HepG2 (cell line): ENCODE data around the gene GGPS1. TPM values are rescaled to one million over a fixed set of nuclear protein-coding genes. Genes with fewer than 3 reads are reported as not detected.

Source experiments
- FOSL1 ChIP-seq: sonication (generic); formaldehyde crosslinking; IDR thresholded peaks from 2 replicates; pipeline ENCODE4 v1.9.0; 2021; ENCODE audit warnings: missing genetic modification reagents, borderline replicate concordance
- NONO ChIP-seq, 2 experiments: fragments of 450-650 bp in 1 of 2; sonication (generic) in 1 of 2; formaldehyde crosslinking in 1 of 2; IDR thresholded peaks in 1 of 2; conservative IDR thresholded peaks in 1 of 2; 2 replicates each; pipeline versions ENCODE4 v1.6.1 to v1.8.0; 2017 to 2022; ENCODE audit warnings: mild to moderate bottlenecking in 1 of 2, missing genetic modification reagents in 1 of 2, moderate library complexity in 1 of 2
- RARG ChIP-seq: sonication (generic); formaldehyde crosslinking; IDR thresholded peaks from 2 replicates; pipeline ENCODE4 v1.4.0; 2020; ENCODE audit warnings: low read depth, mild to moderate bottlenecking, missing genetic modification reagents
- TBP ChIP-seq: sonication (generic); formaldehyde crosslinking; IDR thresholded peaks from 2 replicates; pipeline ENCODE4 v1.5.0; 2020; ENCODE audit warnings: missing genetic modification reagents
- TCF12 ChIP-seq, 2 experiments: fragments of 450-650 bp in 1 of 2; sonication (generic) in 1 of 2; formaldehyde crosslinking in 1 of 2; IDR thresholded peaks; 2 replicates each; pipeline versions ENCODE4 v1.6.1 to v1.8.0; 2017 to 2022; ENCODE audit warnings: antibody characterized with exemption in 1 of 2, mild to moderate bottlenecking in 1 of 2, missing genetic modification reagents in 1 of 2, moderate library complexity in 1 of 2
- TOPORS ChIP-seq: sonication (generic); formaldehyde crosslinking; IDR thresholded peaks from 2 replicates; pipeline ENCODE4 v1.8.0; 2023; ENCODE audit warnings: mild to moderate bottlenecking, missing genetic modification reagents
- ZFP37 ChIP-seq: sonication (generic); formaldehyde crosslinking; IDR thresholded peaks from 2 replicates; pipeline ENCODE4 v1.4.0; 2020; ENCODE audit warnings: missing genetic modification reagents, borderline replicate concordance
- ZNF407 ChIP-seq: sonication (generic); formaldehyde crosslinking; IDR thresholded peaks from one replicate; pipeline ENCODE4 v1.5.1; 2020; ENCODE audit warnings: mild to moderate bottlenecking, missing genetic modification reagents; ENCODE audit errors: not compliant biosample characterization
- ZSCAN20 ChIP-seq: sonication (generic); formaldehyde crosslinking; IDR thresholded peaks from 2 replicates; pipeline ENCODE4 v1.4.0; 2020; ENCODE audit warnings: missing genetic modification reagents, mild to moderate bottlenecking, borderline replicate concordance
- ZSCAN31 ChIP-seq: sonication (generic); formaldehyde crosslinking; IDR thresholded peaks from 2 replicates; pipeline ENCODE4 v1.5.0; 2020; ENCODE audit warnings: low read depth, mild to moderate bottlenecking, missing genetic modification reagents
- polyA plus RNA-seq, 8 experiments: library from polyadenylated mRNA; depleted of rRNA in 3 of 8; stranded (reverse) in 7 of 8; unstranded in 1 of 8; fragments of >200 nt; fragmentation: Illumina TruSeq in 4 of 8; extraction: Trizol in 4 of 8; gene quantifications; 2 replicates each; pipeline versions ENCODE4 v1.2.1 to v1.2.3, GENCODE V29; 2011 to 2016; ENCODE audit warnings: low read depth in 4 of 8, missing spikeins in 1 of 8, mixed read lengths in 1 of 8; ENCODE audit not compliant: insufficient read depth in 1 of 8
- total RNA-seq, 5 experiments: library from RNA; depleted of rRNA; stranded (reverse); fragments of >200 nt; fragmentation: Illumina TruSeq; extraction: Trizol; gene quantifications; 2 replicates each; pipeline ENCODE4 v1.2.3, GENCODE V29; 2016; ENCODE audit warnings: low read depth in 1 of 5
- TF ChIP-seq, protein P1 (sequence below): sonication (generic); formaldehyde crosslinking; IDR thresholded peaks from 2 replicates; pipeline ENCODE4 v1.4.0; 2020; ENCODE audit warnings: missing genetic modification reagents
- TF ChIP-seq, protein P2 (sequence below), 2 experiments: sonication (generic) in 1 of 2; formaldehyde crosslinking in 1 of 2; IDR thresholded peaks; 2 replicates each; pipeline versions ENCODE4 v1.5.1 to v1.6.1; 2011 to 2020; ENCODE audit warnings: borderline replicate concordance in 1 of 2, low read depth in 1 of 2, low read length in 1 of 2, mild to moderate bottlenecking in 1 of 2, missing genetic modification reagents in 1 of 2, moderate library complexity in 1 of 2

GGPS1 gene
- total and polyA plus RNA-seq, 2 of the 13 experiments (the other 11 are each of a cell fraction or from before 2014, with no cell fraction given), result 28.8 to 42.6 TPM

DNA sequence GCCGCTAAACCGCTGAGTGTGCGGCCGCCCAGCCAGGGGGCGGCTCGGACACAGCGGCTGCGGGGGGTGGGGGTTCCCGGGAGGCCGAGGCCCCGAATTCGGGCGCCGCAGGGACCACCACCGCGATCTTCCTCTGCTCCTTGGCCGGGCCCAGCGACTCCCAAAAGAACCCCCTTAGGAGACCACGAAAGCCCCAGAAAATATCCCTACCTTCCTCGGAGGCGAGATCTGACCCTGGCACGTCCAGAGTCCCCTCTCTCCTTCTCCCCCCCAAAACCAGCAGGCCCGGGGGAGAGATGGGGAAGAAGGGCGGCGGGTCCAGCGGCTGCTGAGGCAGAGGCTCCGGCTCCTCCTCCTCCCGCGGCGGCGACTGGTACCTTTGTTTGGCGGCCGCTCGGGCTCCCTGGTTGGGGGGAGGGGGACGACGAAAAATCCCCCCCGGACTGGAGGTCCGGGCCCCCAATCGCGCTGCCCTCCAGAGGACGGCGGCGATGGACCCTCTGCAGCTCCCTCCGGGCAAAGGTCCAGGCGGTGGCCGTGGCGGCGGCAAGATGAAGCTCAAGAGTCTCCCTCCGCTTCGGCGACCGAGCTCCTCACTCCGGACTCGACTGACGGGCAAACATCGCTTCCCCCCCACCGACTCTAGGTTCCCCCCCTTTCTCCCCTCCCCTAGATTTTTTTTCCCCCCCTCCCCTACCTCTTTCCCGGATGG is 655 bp upstream of the GGPS1 start, which contains the start of gene ARID4B (continued):
- peak; percentile 85 for TF ChIP-seq ZNF407 (CRISPR knock-in tag)
- no peak for TF ChIP-seq TBP (CRISPR knock-in tag)
- TF ChIP-seq TOPORS (CRISPR knock-in tag), result no peak
- TF ChIP-seq, protein P1, sequence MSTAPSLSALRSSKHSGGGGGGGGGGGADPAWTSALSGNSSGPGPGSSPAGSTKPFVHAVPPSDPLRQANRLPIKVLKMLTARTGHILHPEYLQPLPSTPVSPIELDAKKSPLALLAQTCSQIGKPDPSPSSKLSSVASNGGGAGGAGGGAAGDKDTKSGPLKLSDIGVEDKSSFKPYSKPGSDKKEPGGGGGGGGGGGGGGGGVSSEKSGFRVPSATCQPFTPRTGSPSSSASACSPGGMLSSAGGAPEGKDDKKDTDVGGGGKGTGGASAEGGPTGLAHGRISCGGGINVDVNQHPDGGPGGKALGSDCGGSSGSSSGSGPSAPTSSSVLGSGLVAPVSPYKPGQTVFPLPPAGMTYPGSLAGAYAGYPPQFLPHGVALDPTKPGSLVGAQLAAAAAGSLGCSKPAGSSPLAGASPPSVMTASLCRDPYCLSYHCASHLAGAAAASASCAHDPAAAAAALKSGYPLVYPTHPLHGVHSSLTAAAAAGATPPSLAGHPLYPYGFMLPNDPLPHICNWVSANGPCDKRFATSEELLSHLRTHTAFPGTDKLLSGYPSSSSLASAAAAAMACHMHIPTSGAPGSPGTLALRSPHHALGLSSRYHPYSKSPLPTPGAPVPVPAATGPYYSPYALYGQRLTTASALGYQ (CRISPR knock-in tag), result 0 out of 2 replicates have a peak, but pooled peaks have one; percentile 33
- TF ChIP-seq ZSCAN31, result no peak
- TF ChIP-seq TCF12 (IDR thresholded peaks at IDR 0.05), result no peak
- no peak for TF ChIP-seq TCF12 (CRISPR knock-in tag; IDR thresholded peaks at IDR 0.05)
- TF ChIP-seq RARG (CRISPR knock-in tag), result no peak
- TF ChIP-seq ZFP37 (CRISPR knock-in tag), result no peak
- TF ChIP-seq FOSL1 (CRISPR knock-in tag), result no peak
- TF ChIP-seq ZSCAN20 (CRISPR knock-in tag), result no peak
- TF ChIP-seq, protein P2, sequence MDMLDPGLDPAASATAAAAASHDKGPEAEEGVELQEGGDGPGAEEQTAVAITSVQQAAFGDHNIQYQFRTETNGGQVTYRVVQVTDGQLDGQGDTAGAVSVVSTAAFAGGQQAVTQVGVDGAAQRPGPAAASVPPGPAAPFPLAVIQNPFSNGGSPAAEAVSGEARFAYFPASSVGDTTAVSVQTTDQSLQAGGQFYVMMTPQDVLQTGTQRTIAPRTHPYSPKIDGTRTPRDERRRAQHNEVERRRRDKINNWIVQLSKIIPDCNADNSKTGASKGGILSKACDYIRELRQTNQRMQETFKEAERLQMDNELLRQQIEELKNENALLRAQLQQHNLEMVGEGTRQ (IDR thresholded peaks at IDR 0.05; ENCODE audit: low read depth, low read length), result no peak
- TF ChIP-seq, protein P2 (CRISPR knock-in tag; IDR thresholded peaks at IDR 0.05; ENCODE audit: borderline replicate concordance), result no peak
- no peak for TF ChIP-seq NONO (IDR thresholded peaks at IDR 0.05)
- no peak for TF ChIP-seq NONO (CRISPR knock-in tag; conservative IDR thresholded peaks at IDR 0.05)
